Measurements from ENCODE around the gene GP1BB.

DNA sequence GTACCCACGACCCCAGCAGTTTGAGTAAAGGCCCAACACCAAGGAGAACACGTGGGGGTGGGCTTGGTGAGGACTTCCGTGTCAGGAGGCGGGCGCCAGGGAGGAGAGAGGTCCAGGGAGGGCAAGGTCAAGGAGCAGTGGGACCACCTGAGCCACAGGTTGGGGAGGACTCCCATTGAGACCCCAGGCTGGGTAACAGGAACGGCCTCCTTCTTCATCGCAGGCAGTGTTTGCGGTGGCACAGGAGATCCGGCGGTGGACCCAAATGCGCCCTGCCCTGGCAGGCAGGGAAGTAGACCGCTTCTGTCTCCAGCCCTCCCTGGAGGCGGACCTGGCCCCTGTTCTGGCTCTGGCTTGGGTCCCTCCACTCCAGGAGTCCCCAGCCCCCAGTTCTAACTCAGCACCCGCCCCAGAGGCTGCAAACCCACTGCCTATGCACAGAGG, 31.4 kb downstream of the GP1BB start:
- no peak for TF ChIP-seq EZH2 (IDR thresholded peaks at IDR 0.05; ENCODE audit: borderline replicate concordance, insufficient read depth, low read length, poor library complexity, severe bottlenecking)
- no peak for TF ChIP-seq CTCF (IDR thresholded peaks at IDR 0.05; ENCODE audit: poor library complexity, severe bottlenecking)
- no peak for TF ChIP-seq POLR2AphosphoS5 (IDR thresholded peaks at IDR 0.05)
- no peak for TF ChIP-seq TAF1 (IDR thresholded peaks at IDR 0.05; ENCODE audit: low read depth)
- no peak for TF ChIP-seq SMC3 (conservative IDR thresholded peaks at IDR 0.05; ENCODE audit: poor library complexity)
- no peak for TF ChIP-seq EP300 (conservative IDR thresholded peaks at IDR 0.05; ENCODE audit: poor library complexity, severe bottlenecking)
- no peak for TF ChIP-seq MXI1 (conservative IDR thresholded peaks at IDR 0.05; ENCODE audit: poor library complexity, severe bottlenecking)
- no peak for TF ChIP-seq RAD21 (conservative IDR thresholded peaks at IDR 0.05)
- no peak for TF ChIP-seq REST (IDR thresholded peaks at IDR 0.05; ENCODE audit: borderline replicate concordance)
